Endothelial cell of umbilical vein (primary cell): ENCODE data around the gene ALG6. TPM values are rescaled to one million over a fixed set of nuclear protein-coding genes. Genes with fewer than 3 reads are reported as not detected.

Experiments used
- BruUV-seq: library from RNA; stranded (reverse); fragments of 400-500 nt; replicated peaks from 2 replicates; lab custom pipeline; 2021; lab: Mats Ljungman, UMichigan
- CTCF ChIA-PET: fragments of 300-600, 350-600 bp; sonication (Branson Sonifier 250); formaldehyde crosslinking; loops from one replicate; lab custom pipeline; 2021; ENCODE audit warnings: antibody characterized with exemption, inconsistent platforms; lab: Charles Lee
- POLR2A ChIA-PET: fragments of 300-600, 350-600 bp; sonication (Branson Sonifier 250); formaldehyde crosslinking; loops from one replicate; lab custom pipeline; 2021; ENCODE audit warnings: antibody characterized with exemption, inconsistent platforms; lab: Charles Lee
- DNase-seq: peaks from one replicate; pipeline ENCODE4 v3.0.0-alpha.2; 2011; ENCODE audit warnings: low read depth, low spot score
- FAIRE-seq: peaks from 2 replicates; lab custom pipeline; 2011; peaks lifted over from hg19 to GRCh38; lab: Jason Lieb, UNC
- H2AFZ ChIP-seq: 2 replicates; pipeline ENCODE4 v1.6.0; 2012; ENCODE audit warnings: low read depth, low read length, control low read depth, inconsistent platforms
- H3K27ac ChIP-seq: 2 replicates; pipeline ENCODE4 v1.5.1; 2011; ENCODE audit warnings: low read depth, mild to moderate bottlenecking, control low read depth, low read length, moderate library complexity; ENCODE audit not compliant: insufficient read depth
- H3K27me3 ChIP-seq, 2 experiments: 2 replicates each; pipeline versions ENCODE4 v1.6.0 to v1.6.1; 2011; ENCODE audit warnings: low read length in 2 of 2, mixed read lengths in 1 of 2; ENCODE audit not compliant: control insufficient read depth in 2 of 2, insufficient read depth in 2 of 2
- H3K36me3 ChIP-seq, 2 experiments: 2 replicates in 1 of 2; 3 replicates in 1 of 2; pipeline ENCODE4 v1.5.1; 2011; ENCODE audit warnings: low read length in 2 of 2, mild to moderate bottlenecking in 1 of 2, moderate library complexity in 1 of 2; ENCODE audit not compliant: control insufficient read depth in 2 of 2, insufficient read depth in 2 of 2; ENCODE audit errors: extremely low read depth in 1 of 2
- H3K4me1 ChIP-seq: 3 replicates; pipeline ENCODE4 v1.5.1; 2011; ENCODE audit warnings: mild to moderate bottlenecking, low read length; ENCODE audit not compliant: control insufficient read depth, insufficient read depth; ENCODE audit errors: extremely low read depth
- H3K4me2 ChIP-seq: 2 replicates; pipeline ENCODE4 v1.6.1; 2011; ENCODE audit warnings: low read length, control low read depth, mixed read lengths; ENCODE audit not compliant: insufficient read depth
- H3K4me3 ChIP-seq, 3 experiments: fragments of 200-600 bp in 1 of 3; sonication (generic), shearing (Covaris generic) in 1 of 3; replicated peaks in 1 of 3; 2 replicates each; pipeline ENCODE4 v1.5.1; 2011 to 2016; ENCODE audit warnings: control low read depth in 3 of 3, low read length in 3 of 3, mild to moderate bottlenecking in 2 of 3, inconsistent platforms in 1 of 3, low read depth in 1 of 3, moderate library complexity in 1 of 3; ENCODE audit not compliant: insufficient read depth in 1 of 3
- H3K79me2 ChIP-seq: 2 replicates; pipeline ENCODE4 v1.6.0; 2012; ENCODE audit warnings: low read length, inconsistent platforms; ENCODE audit not compliant: control insufficient read depth, insufficient read depth
- H3K9ac ChIP-seq: replicated peaks from 2 replicates; pipeline ENCODE3; 2011; ENCODE audit warnings: low read length, control low read depth; ENCODE audit not compliant: insufficient read depth; ENCODE audit errors: extremely low read depth
- H3K9me1 ChIP-seq: replicated peaks from 3 replicates; pipeline ENCODE4 v1.6.0; 2011; ENCODE audit warnings: mild to moderate bottlenecking, low read length; ENCODE audit not compliant: control insufficient read depth, insufficient read depth; ENCODE audit errors: extremely low read depth
- H3K9me3 ChIP-seq: replicated peaks from 2 replicates; pipeline ENCODE4 v1.5.1; 2012; ENCODE audit warnings: low read length, inconsistent platforms; ENCODE audit not compliant: control insufficient read depth, insufficient read depth
- H4K20me1 ChIP-seq: replicated peaks from 2 replicates; pipeline ENCODE3; 2011; ENCODE audit warnings: mild to moderate bottlenecking, low read length; ENCODE audit not compliant: control insufficient read depth, insufficient read depth; ENCODE audit errors: extremely low read depth
- CTCF ChIP-seq, 2 donors: IDR thresholded peaks; 1 replicate in 1 of 2; 2 replicates in 1 of 2; pipeline ENCODE4 v1.5.1; 2011; ENCODE audit warnings: low read length in 2 of 2, mild to moderate bottlenecking in 2 of 2, moderate library complexity in 2 of 2, control low read depth in 1 of 2, inconsistent platforms in 1 of 2, low read depth in 1 of 2; ENCODE audit not compliant: insufficient read depth in 1 of 2; ENCODE audit errors: extremely low read depth in 1 of 2
- EZH2 ChIP-seq: IDR thresholded peaks from 2 replicates; pipeline ENCODE4 v1.6.1; 2012; ENCODE audit warnings: borderline replicate concordance, low read depth, mild to moderate bottlenecking, moderate library complexity, low read length, inconsistent platforms; ENCODE audit not compliant: severe bottlenecking
- FOS ChIP-seq: IDR thresholded peaks from 2 replicates; pipeline ENCODE4 v1.6.1; 2011; ENCODE audit warnings: mild to moderate bottlenecking, low read length, moderate library complexity, borderline replicate concordance; ENCODE audit not compliant: insufficient read depth
- GATA2 ChIP-seq: IDR thresholded peaks from 2 replicates; pipeline ENCODE4 v1.7.0; 2011; ENCODE audit warnings: low read depth, mild to moderate bottlenecking, moderate library complexity, mixed read lengths, low read length; ENCODE audit not compliant: insufficient read length, insufficient read depth
- JUN ChIP-seq: IDR thresholded peaks from 2 replicates; pipeline ENCODE4 v1.6.1; 2011; ENCODE audit warnings: borderline replicate concordance, low read depth; ENCODE audit not compliant: insufficient read length, insufficient read depth
- MAX ChIP-seq: IDR thresholded peaks from 2 replicates; pipeline ENCODE4 v1.6.1; 2011; ENCODE audit not compliant: insufficient read depth, insufficient read length
- MYC ChIP-seq: IDR thresholded peaks from one replicate; pipeline ENCODE4 v1.6.1; 2011; ENCODE audit warnings: mild to moderate bottlenecking, low read depth, low read length
- POLR2A ChIP-seq: IDR thresholded peaks from 2 replicates; pipeline ENCODE4 v1.6.1; 2012; ENCODE audit warnings: low read depth, mild to moderate bottlenecking, control low read depth, low read length
- POLR2AphosphoS5 ChIP-seq: IDR thresholded peaks from 2 replicates; pipeline ENCODE4 v1.6.1; 2012; ENCODE audit warnings: low read depth, mild to moderate bottlenecking, control low read depth, low read length, moderate library complexity; ENCODE audit not compliant: insufficient read depth
- dilution Hi-C: fragments of 300-500 bp; cut with MboI; formaldehyde crosslinking; loops from one replicate; pipeline ENCODE4 v1.15.0; 2019; ENCODE audit warnings: low sequenced_read_pairs; ENCODE audit not compliant: extremely low pct_ligation_motif_present
- intact Hi-C: fragments of 100-400 bp; cut with micrococcal nuclease; formaldehyde crosslinking; loops from one replicate; pipeline ENCODE4 v1.10.0; 2022
- polyA plus RNA-seq, 4 experiments: library from polyadenylated mRNA; depleted of rRNA in 3 of 4; stranded (reverse) in 3 of 4; unstranded in 1 of 4; fragments of >200 nt; gene quantifications; 2 replicates each; pipeline versions ENCODE4 v1.2.1 to v1.2.3, GENCODE V29; 2011 to 2012; ENCODE audit warnings: missing spikeins in 1 of 4
- total RNA-seq: library from RNA; stranded (reverse); gene quantifications from 2 replicates; pipeline ENCODE4 v1.2.3, GENCODE V29; 2021

The ALG6 gene
- total and polyA plus RNA-seq, 2 donors (not counting 3 experiments of a cell fraction or from before 2014, with no cell fraction given): 14.4 to 17.3 TPM

- TF ChIP-seq MYC (no peak), JUN (no peak)
- intact Hi-C loops: no loop called here
- ChIA-PET POLR2A (no interaction called here), CTCF (interaction anchor here (1.0 to 1.2 kb wide), 2 partner anchors 18 to 158 kb away, joined by 3 read pairs; no protein-coding TSS in a partner anchor)
- H3K9me3 ChIP-seq: no peaks in the 10 kb centered on the region
- H4K20me1 ChIP-seq: no peaks in the 10 kb centered on the region
- no peaks in the 10 kb centered on the region for H3K9me1 ChIP-seq
- no peak overlapping the region for H3K4me3 ChIP-seq
- no peak overlapping the region for H3K27ac ChIP-seq
- DNase-seq: no peak
- BruUV-seq: no TSS peak
- no peaks in the 10 kb centered on the region for H3K36me3 ChIP-seq
- no peaks in the 10 kb centered on the region for H3K4me1 ChIP-seq
- H3K9ac ChIP-seq: no peak overlapping the region
- H3K27me3 ChIP-seq: no peaks in the 10 kb centered on the region
- no peak overlapping the region for H3K4me2 ChIP-seq
- H3K79me2 ChIP-seq: no peaks in the 10 kb centered on the region
- dilution Hi-C loops: no loop called here
- no peak overlapping the region for H2AFZ ChIP-seq
- FAIRE-seq: no peak
Measured at GRCh38 chr1:63475761-63476160, 108.3 kb downstream of the ALG6 start.

GRCh38 chr1:63480057-63480456, 112.6 kb downstream of the ALG6 start:
- Histone ChIP-seq H4K20me1 (no peaks in the 10 kb centered on the region), H3K9me3 (no peaks in the 10 kb centered on the region), H3K36me3 (no peaks in the 10 kb centered on the region), H3K27ac (no peak overlapping the region), H3K9ac (no peak overlapping the region), H3K4me1 (no peaks in the 10 kb centered on the region), H2AFZ (no peak overlapping the region), H3K9me1 (no peaks in the 10 kb centered on the region), H3K27me3 (no peaks in the 10 kb centered on the region), H3K4me3 (no peak overlapping the region), H3K4me2 (no peak overlapping the region), H3K79me2 (no peaks in the 10 kb centered on the region)
- ChIA-PET CTCF (interaction anchor here (0.6 to 1.6 kb wide), 3 partner anchors 10 to 58 kb away, joined by 3 read pairs; no protein-coding TSS in a partner anchor), POLR2A (no interaction called here)
- TF ChIP-seq POLR2A (no peak), CTCF (IDR thresholded peaks at IDR 0.05; ENCODE audit: extremely low read depth in 1 of 2, insufficient read depth in 1 of 2, low read depth in 1 of 2, low read length in 2 of 2) (no peak), JUN (no peak), GATA2 (no peak), POLR2AphosphoS5 (no peak), MAX (no peak), EZH2 (no peak), FOS (no peak), MYC (no peak)
- FAIRE-seq (peak; percentile 4), DNase-seq (no peak)
- intact Hi-C loops: no loop called here
- dilution Hi-C loops: no loop called here
- BruUV-seq: no TSS peak
